Astrocyte (in vitro differentiated cells and primary cell): ENCODE measurements around the gene ZNF17.

Source experiments
- CTCF ChIP-seq: IDR thresholded peaks from 2 replicates; pipeline ENCODE4 v1.5.1; 2011; ENCODE audit warnings: low read depth, mild to moderate bottlenecking, inconsistent platforms, low read length, moderate library complexity; ENCODE audit not compliant: insufficient read depth
- EZH2 ChIP-seq: IDR thresholded peaks from 2 replicates; pipeline ENCODE4 v1.6.1; 2012; ENCODE audit warnings: mild to moderate bottlenecking, low read length, inconsistent platforms; ENCODE audit not compliant: insufficient read depth

- TF ChIP-seq CTCF: no peak
- TF ChIP-seq EZH2: no peak
Observed at GRCh38 chr19:57421037-57421436, 10.1 kb downstream of the ZNF17 start.
